ENCODE data around the gene EPHB6.

The EPHB6 gene

DNA sequence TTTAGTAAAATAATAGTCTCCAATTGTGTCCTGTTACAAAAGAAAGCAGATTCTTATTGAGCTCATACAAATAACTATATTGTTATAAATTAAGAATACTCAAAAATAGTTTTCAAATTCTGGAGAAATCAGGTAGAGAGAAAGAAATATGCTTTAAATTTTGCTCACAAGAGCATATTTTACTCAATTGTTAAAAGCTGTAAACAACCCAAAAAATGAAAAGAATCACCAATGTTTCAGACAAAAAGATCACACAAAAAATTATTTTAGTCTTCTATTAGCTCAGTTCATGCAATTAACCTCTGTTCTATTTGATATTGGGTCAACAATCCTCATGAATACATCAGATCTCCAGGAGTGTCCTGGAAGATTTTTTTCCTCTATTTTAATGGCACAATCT, 49.3 kb downstream of the EPHB6 start:
- Histone ChIP-seq H3K9me3 (no peaks in the 10 kb centered on the region; the same call in none of the 2 replicates), H3K4me3 (ENCODE audit: low read depth, low read length) (no peak overlapping the region), H3K27me3 (no peaks in the 10 kb centered on the region), H3K4me1 (no peaks in the 10 kb centered on the region), H3K36me3 (no peaks in the 10 kb centered on the region)
- TF ChIP-seq, protein P1, sequence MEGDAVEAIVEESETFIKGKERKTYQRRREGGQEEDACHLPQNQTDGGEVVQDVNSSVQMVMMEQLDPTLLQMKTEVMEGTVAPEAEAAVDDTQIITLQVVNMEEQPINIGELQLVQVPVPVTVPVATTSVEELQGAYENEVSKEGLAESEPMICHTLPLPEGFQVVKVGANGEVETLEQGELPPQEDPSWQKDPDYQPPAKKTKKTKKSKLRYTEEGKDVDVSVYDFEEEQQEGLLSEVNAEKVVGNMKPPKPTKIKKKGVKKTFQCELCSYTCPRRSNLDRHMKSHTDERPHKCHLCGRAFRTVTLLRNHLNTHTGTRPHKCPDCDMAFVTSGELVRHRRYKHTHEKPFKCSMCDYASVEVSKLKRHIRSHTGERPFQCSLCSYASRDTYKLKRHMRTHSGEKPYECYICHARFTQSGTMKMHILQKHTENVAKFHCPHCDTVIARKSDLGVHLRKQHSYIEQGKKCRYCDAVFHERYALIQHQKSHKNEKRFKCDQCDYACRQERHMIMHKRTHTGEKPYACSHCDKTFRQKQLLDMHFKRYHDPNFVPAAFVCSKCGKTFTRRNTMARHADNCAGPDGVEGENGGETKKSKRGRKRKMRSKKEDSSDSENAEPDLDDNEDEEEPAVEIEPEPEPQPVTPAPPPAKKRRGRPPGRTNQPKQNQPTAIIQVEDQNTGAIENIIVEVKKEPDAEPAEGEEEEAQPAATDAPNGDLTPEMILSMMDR (IDR thresholded peaks at IDR 0.05; ENCODE audit: low read depth, low read length) = no peak
- DNase-seq = no peak

GRCh38 chr7:142905759-142906158, 50.9 kb downstream of the EPHB6 start:
- TF ChIP-seq, protein P1 (IDR thresholded peaks at IDR 0.05; ENCODE audit: low read depth, low read length) = no peak
- no peak overlapping the region for H3K4me3 ChIP-seq (ENCODE audit: low read depth, low read length)
- no peaks in the 10 kb centered on the region for H3K4me1 ChIP-seq
- DNase-seq = no peak
- no peaks in the 10 kb centered on the region for H3K27me3 ChIP-seq
- H3K9me3 ChIP-seq = no peaks in the 10 kb centered on the region; the same call in none of the 2 replicates
- no peaks in the 10 kb centered on the region for H3K36me3 ChIP-seq

- H3K9me3 ChIP-seq = no peaks in the 10 kb centered on the region; the same call in none of the 2 replicates
- no peaks in the 10 kb centered on the region for H3K36me3 ChIP-seq
- TF ChIP-seq, protein P1 (IDR thresholded peaks at IDR 0.05; ENCODE audit: low read depth, low read length) = no peak
- H3K27me3 ChIP-seq = no peaks in the 10 kb centered on the region
- H3K4me1 ChIP-seq = no peaks in the 10 kb centered on the region
- H3K4me3 ChIP-seq (ENCODE audit: low read depth, low read length) = no peak overlapping the region
- no peak for DNase-seq
These were observed 51.8 kb downstream of the EPHB6 start for GRCh38 chr7:142906643-142907042.

GRCh38 chr7:142908290-142908689, 53.4 kb downstream of the EPHB6 start:
- Histone ChIP-seq H3K4me3 (ENCODE audit: low read depth, low read length) (no peak overlapping the region), H3K4me1 (no peaks in the 10 kb centered on the region), H3K27me3 (no peaks in the 10 kb centered on the region), H3K9me3 (no peaks in the 10 kb centered on the region; the same call in none of the 2 replicates), H3K36me3 (no peaks in the 10 kb centered on the region)
- DNase-seq = no peak
- TF ChIP-seq, protein P1 (IDR thresholded peaks at IDR 0.05; ENCODE audit: low read depth, low read length) = no peak

- Histone ChIP-seq H3K36me3 (no peaks in the 10 kb centered on the region), H3K4me3 (ENCODE audit: low read depth, low read length) (no peak overlapping the region), H3K9me3 (no peaks in the 10 kb centered on the region; the same call in none of the 2 replicates), H3K27me3 (no peaks in the 10 kb centered on the region), H3K4me1 (no peaks in the 10 kb centered on the region)
- TF ChIP-seq, protein P1 (IDR thresholded peaks at IDR 0.05; ENCODE audit: low read depth, low read length) = peak; percentile 19
- no peak for DNase-seq
These were observed 54.3 kb downstream of the EPHB6 start for GRCh38 chr7:142908921-142909890.

GRCh38 chr7:142910031-142910433, 55.2 kb downstream of the EPHB6 start:
- no peaks in the 10 kb centered on the region for H3K27me3 ChIP-seq
- no peaks in the 10 kb centered on the region for H3K36me3 ChIP-seq
- H3K4me3 ChIP-seq (ENCODE audit: low read depth, low read length) = no peak overlapping the region
- H3K4me1 ChIP-seq = no peaks in the 10 kb centered on the region
- H3K9me3 ChIP-seq = no peaks in the 10 kb centered on the region; the same call in none of the 2 replicates
- DNase-seq = no peak
- TF ChIP-seq, protein P1 (IDR thresholded peaks at IDR 0.05; ENCODE audit: low read depth, low read length) = no peak

Data from BE2C (cell line).